ENCODE results near the gene PRR3.
A peak's percentile ranks its signal among the peaks of the same experiment; 100 is the strongest.
"Not testable (repeated sequence)": the region's sequence is repeated elsewhere in the genome, so short reads cannot be mapped to it uniquely, and the experiment has no call there.

The PRR3 gene

GRCh38 chr6:30556906-30557682 lies at the start of gene PRR3:
TSS of gene PRR3 (plus strand) at chr6:30557295. CDS start at chr6:30557345, 50 bp downstream.
- ATAC-seq, result peak; percentile 72 to 73

- peak; percentile 33 to 40 for ATAC-seq
Measured at GRCh38 chr6:30507849-30508827, 49.0 kb upstream of the PRR3 start.

GRCh38 chr6:30508890-30509736 lies 48.0 kb upstream of the PRR3 start:
- ATAC-seq, result peak; percentile 70 to 75

GRCh38 chr6:30510419-30511168 lies 46.5 kb upstream of the PRR3 start:
- ATAC-seq, result no peak

- no peak for ATAC-seq
Measured at GRCh38 chr6:30511169-30511546, 45.9 kb upstream of the PRR3 start.

GRCh38 chr6:30513451-30513850 lies 43.6 kb upstream of the PRR3 start:
- no peak for ATAC-seq

- no peak for ATAC-seq
Measured at GRCh38 chr6:30515106-30515505, 42.0 kb upstream of the PRR3 start.

GRCh38 chr6:30515944-30516753 lies 40.9 kb upstream of the PRR3 start:
- ATAC-seq, result peak; percentile 93 to 94

- ATAC-seq, result not testable (repeated sequence)
Measured at GRCh38 chr6:30516754-30517076, 40.4 kb upstream of the PRR3 start.

- not testable (repeated sequence) for ATAC-seq
Measured at GRCh38 chr6:30517767-30518504, 39.2 kb upstream of the PRR3 start.

- not testable (repeated sequence) for ATAC-seq
Measured at GRCh38 chr6:30518505-30519145, 38.5 kb upstream of the PRR3 start.

- no peak for ATAC-seq
Measured at GRCh38 chr6:30520522-30520921, 36.6 kb upstream of the PRR3 start.

GRCh38 chr6:30521082-30521481 lies 36.0 kb upstream of the PRR3 start:
- not testable (repeated sequence) for ATAC-seq

- not testable (repeated sequence) for ATAC-seq
Measured at GRCh38 chr6:30521952-30522351, 35.1 kb upstream of the PRR3 start.

GRCh38 chr6:30526444-30526843 lies 30.7 kb upstream of the PRR3 start:
- not testable (repeated sequence) for ATAC-seq

- ATAC-seq, result peak; percentile 50 to 61
Measured at GRCh38 chr6:30529349-30529875, 27.7 kb upstream of the PRR3 start.

GRCh38 chr6:30530014-30530413 lies 27.1 kb upstream of the PRR3 start:
- no peak for ATAC-seq

- no peak for ATAC-seq
Measured at GRCh38 chr6:30533460-30534294, 23.4 kb upstream of the PRR3 start.

- ATAC-seq, result no peak
Measured at GRCh38 chr6:30537931-30538330, 19.2 kb upstream of the PRR3 start.
